IPS-18a (cell line): Measurements from ENCODE around the gene WBP1L.
A peak's percentile ranks its signal among the peaks of the same experiment; 100 is the strongest.
"Not testable (repeated sequence)": the region's sequence is repeated elsewhere in the genome, so short reads cannot be mapped to it uniquely, and the experiment has no call there.

Experiments
- H3K27ac ChIP-seq: one replicate; pipeline ENCODE4 v1.5.1; 2013; ENCODE audit warnings: low read length
- H3K27me3 ChIP-seq: one replicate; pipeline ENCODE4 v1.6.1; 2013; ENCODE audit warnings: mild to moderate bottlenecking, low read length; ENCODE audit not compliant: control insufficient read depth, insufficient read depth
- H3K36me3 ChIP-seq: one replicate; pipeline ENCODE4 v1.6.1; 2013; ENCODE audit warnings: low read depth, low read length; ENCODE audit not compliant: control insufficient read depth
- H3K4me1 ChIP-seq: one replicate; pipeline ENCODE4 v1.6.1; 2013; ENCODE audit warnings: low read depth, low read length; ENCODE audit not compliant: control insufficient read depth
- H3K4me3 ChIP-seq: one replicate; pipeline ENCODE4 v1.5.1; 2013; ENCODE audit warnings: low read length
- H3K9ac ChIP-seq: one replicate; pipeline ENCODE4 v1.6.1; 2013; ENCODE audit warnings: mild to moderate bottlenecking, low read length, moderate library complexity
- H3K9me3 ChIP-seq: one replicate; pipeline ENCODE4 v1.6.1; 2013; ENCODE audit warnings: low read depth, low read length; ENCODE audit not compliant: control insufficient read depth

WBP1L gene

DNA sequence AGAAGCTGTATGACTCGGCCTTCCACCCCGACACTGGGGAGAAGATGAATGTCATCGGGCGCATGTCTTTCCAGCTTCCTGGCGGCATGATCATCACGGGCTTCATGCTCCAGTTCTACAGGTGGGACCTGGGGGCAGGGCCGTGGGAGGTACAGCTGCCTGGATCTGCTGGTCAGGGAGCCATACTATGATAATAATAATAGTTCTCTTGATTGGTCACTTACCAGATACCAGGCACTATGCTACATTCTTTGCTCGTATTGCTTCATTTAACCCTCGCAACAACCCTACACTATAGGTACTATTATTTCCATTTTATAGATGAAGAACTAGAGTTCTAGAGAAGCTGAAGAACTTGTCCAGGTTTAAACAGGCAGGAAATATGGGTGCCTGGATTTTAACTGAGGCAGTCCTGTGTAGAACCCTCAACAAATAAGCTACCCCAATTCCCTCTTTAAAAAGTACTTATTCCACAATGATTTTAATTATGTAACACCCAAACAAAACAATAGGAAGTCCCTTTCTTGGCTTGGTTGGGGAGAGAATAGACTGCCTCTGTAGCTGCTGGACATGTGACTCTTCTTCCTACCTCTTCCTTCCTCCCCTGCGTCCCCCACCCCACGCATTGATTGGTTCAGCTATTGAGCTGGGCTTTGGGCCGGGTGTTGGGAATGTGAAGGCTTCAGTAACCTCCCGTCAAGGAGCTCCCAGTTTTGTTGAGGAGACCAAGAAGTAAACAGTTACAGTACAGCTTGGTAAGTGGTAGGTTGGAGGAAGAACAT lies 16.5 kb upstream of the WBP1L start:
- Histone ChIP-seq H3K4me3 (no peak overlapping the region), H3K9ac (no peak overlapping the region), H3K27me3 (no peaks in the 10 kb centered on the region), H3K4me1 (no peaks in the 10 kb centered on the region), H3K9me3 (no peaks in the 10 kb centered on the region), H3K36me3 (peaks cover 37% of the 10 kb centered on the region), H3K27ac (no peak overlapping the region)

DNA sequence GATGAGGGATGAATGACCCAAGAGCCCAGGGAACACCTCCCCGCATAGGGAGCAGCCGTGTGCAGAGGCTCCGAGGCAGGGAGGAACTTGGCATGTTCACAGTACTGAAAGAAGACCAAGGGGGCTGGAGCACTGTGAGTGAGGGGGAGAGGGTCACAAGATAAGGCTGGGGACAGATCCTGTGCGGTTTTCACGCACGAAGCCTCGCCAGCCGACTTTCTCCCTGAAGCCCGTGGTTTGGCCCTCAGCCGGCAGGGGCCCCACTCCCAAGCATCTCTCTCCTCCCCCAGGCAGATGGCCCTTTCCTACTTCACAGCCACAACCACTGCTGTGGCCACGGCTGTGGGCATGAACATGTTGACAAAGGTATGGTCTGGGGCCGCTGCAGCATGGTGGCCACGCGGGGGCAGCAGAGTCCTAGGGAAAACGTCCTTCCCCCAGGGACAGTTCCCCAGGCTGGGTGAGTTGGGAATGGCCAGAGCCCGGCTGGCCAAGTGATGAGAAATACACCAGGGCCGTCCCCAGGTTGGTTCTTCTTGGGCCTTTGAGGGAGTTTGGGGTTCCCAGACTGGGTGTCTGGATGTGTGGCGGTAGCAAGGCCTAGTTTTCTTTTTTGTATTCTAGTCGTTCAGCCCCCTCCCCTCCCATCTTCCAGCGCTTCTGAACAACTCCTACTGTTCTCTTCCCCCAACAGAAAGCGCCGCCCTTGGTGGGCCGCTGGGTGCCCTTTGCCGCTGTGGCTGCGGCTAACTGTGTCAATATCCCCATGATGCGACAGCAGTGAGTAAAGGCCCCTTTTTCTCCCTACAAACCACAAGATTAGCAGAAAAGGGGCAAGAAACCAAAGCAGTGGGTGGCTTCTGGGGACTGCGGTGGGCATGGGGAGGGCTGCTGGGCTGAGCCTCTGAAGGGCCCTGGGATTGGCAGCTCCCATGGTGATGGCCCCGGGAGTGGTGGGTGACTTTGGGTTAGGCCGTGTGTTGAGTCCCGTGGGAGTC lies 14.4 kb upstream of the WBP1L start:
- Histone ChIP-seq H3K27me3 (no peaks in the 10 kb centered on the region), H3K9ac (no peak overlapping the region), H3K4me1 (no peaks in the 10 kb centered on the region), H3K36me3 (peaks cover 54% of the 10 kb centered on the region), H3K9me3 (no peaks in the 10 kb centered on the region), H3K4me3 (no peak overlapping the region), H3K27ac (no peak overlapping the region)

DNA sequence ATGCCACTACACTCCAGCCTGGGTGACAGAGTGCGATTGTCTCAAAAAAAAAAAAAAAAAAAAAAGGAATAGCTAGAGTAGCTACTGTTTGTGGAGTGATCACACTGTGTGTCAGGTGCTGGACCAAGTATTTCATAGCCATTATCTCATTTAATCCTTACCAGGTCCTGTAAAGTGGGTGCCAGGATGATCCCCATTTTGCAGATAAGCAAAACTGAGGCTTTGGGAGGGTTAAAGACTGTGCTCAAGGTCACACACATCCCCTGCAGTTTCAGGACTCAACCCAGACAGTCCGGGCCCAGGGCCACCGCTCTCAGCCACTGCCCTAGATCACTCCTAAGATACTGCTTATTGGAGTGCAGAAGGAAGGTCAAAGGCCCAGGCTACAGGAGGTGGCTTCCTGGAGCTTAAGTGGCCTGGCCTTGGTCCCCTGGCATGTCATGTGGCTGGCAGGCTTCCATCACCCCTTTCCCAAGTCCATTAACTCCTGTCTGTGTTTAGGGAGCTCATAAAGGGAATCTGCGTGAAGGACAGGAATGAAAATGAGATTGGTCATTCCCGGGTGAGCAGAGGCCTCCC lies 12.4 kb upstream of the WBP1L start:
- no peaks in the 10 kb centered on the region for H3K27me3 ChIP-seq
- no peaks in the 10 kb centered on the region for H3K9me3 ChIP-seq
- peaks cover 62% of the 10 kb centered on the region for H3K36me3 ChIP-seq
- no peak overlapping the region for H3K9ac ChIP-seq
- H3K4me3 ChIP-seq, result no peak overlapping the region
- H3K4me1 ChIP-seq, result no peaks in the 10 kb centered on the region
- no peak overlapping the region for H3K27ac ChIP-seq

DNA sequence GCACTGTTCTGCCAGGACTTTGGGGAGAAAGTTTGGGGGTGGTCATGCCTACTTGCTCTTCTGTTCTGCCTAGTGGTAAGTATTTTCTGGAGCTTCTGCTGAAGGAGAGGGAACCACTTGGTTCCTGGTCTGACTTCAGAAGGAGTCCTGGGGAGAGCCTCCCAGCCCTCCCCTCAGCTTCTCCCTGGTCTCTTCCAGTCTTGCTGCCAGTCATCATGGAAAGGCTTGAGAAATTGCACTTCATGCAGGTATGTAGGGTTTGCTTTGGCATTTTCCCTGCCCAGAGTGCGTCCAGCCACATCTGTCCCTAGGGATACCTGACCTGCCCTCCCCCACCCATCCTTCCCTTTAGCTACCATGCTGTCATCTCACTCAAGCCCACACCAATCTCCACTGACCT lies 11.1 kb upstream of the WBP1L start:
- Histone ChIP-seq H3K9me3 (no peaks in the 10 kb centered on the region), H3K9ac (no peak overlapping the region), H3K27ac (no peak overlapping the region), H3K27me3 (no peaks in the 10 kb centered on the region), H3K36me3 (peaks cover 54% of the 10 kb centered on the region), H3K4me1 (no peaks in the 10 kb centered on the region), H3K4me3 (no peak overlapping the region)

DNA sequence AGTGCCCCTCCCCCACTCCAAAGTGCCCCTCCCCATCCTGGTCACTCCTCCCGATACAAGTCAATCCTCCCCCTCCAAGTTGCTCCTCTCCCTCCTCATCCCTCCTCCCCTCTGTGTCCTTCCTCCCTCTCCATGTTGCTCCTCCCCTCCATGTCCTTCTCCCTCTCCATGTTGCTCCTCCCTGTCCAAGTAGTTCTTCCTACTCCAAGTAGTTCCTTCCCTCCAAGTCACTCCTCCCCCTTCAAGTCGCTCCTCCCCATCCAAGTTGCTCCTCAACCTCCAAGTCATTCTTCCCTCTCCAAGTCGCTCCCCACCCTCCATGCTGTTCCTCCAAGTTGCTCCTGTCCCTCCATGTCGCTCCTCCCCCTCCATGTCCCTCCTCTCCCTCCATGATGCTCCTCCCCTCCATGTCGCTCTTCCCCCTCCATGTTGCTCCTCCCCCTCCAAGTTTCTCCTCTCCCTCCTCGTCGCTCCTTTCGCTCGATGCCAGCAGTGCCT lies 8.6 kb upstream of the WBP1L start:
- H3K9ac ChIP-seq, result no peak overlapping the region
- no peaks in the 10 kb centered on the region for H3K9me3 ChIP-seq
- no peaks in the 10 kb centered on the region for H3K27me3 ChIP-seq
- H3K4me1 ChIP-seq, result no peaks in the 10 kb centered on the region
- no peak overlapping the region for H3K27ac ChIP-seq
- H3K36me3 ChIP-seq, result peaks cover 50% of the 10 kb centered on the region
- H3K4me3 ChIP-seq, result no peak overlapping the region

DNA sequence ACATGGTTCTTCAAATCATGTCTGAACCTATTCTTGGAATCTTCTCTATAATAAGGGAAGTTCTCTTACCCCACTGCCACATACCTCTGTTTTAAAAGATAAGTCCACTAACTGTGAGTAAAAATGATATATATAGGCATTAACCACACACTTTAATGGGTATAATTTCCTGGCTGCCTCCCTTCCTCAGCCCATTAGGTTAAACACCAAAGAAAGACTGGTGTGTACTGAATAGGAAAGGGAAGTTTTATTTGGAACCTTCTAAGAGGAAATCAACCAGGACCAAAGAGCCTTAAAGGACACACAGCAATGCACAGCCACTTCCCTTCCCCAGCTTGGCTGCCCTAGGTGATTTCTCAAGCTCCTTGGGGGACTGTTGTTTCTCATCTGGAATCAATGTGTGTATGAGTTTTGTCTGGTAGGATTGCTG lies 5.0 kb upstream of the WBP1L start:
- Histone ChIP-seq H3K9ac (no peak overlapping the region), H3K4me1 (peaks cover 4% of the 10 kb centered on the region), H3K27me3 (no peaks in the 10 kb centered on the region), H3K4me3 (no peak overlapping the region), H3K27ac (no peak overlapping the region), H3K9me3 (no peaks in the 10 kb centered on the region), H3K36me3 (peaks cover 24% of the 10 kb centered on the region)

DNA sequence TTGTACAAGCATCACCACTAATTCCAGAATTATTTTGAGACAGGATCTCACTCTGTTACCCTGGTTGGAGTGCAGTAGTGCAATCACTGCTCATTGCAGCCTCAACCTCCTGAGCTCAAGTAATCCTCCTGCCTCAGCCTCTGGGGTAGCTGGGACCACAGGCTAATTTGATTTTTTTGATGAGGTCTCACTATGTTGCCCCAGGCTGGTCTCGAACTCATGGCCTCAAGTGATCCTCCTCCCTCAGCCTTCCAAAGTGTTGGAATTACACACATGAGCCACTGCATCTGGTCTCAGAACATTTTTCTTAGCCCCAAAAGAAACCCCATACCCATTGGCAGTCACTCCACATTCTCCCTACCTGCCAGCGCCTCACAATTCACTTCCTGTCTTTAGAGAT lies 3.5 kb upstream of the WBP1L start:
- H3K9me3 ChIP-seq, result no peaks in the 10 kb centered on the region
- H3K27me3 ChIP-seq, result no peaks in the 10 kb centered on the region
- H3K36me3 ChIP-seq, result peaks cover 15% of the 10 kb centered on the region
- H3K9ac ChIP-seq, result no peak overlapping the region
- H3K27ac ChIP-seq, result no peak overlapping the region
- peaks cover 4% of the 10 kb centered on the region for H3K4me1 ChIP-seq
- no peak overlapping the region for H3K4me3 ChIP-seq

DNA sequence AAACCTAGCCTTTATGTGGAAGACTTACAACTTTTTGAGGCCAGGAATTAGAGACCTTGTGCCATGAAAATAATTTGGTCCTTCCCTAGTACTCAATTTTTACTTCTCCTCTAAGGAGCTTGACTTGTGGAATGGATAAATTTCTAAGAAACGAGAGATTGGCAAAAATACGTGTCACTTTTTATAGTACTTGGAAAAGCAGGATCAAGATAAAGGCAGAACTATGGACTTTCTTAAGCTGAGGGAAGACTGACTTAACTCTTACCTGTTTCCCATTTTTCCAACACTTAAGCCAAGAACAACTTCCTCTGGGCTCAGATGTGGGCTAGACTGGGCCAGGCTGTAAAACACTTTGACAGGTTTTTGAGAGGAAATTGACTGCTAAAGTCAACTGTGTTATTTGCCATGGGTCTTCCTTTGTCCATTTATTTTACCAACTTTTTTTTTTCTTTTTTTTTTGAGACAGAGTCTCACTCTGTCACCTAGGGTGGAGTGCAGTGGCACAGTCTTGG lies 2.0 kb upstream of the WBP1L start:
- peaks cover 10% of the 10 kb centered on the region for H3K36me3 ChIP-seq
- H3K9me3 ChIP-seq, result no peaks in the 10 kb centered on the region
- no peak overlapping the region for H3K9ac ChIP-seq
- no peak overlapping the region for H3K27ac ChIP-seq
- H3K27me3 ChIP-seq, result no peaks in the 10 kb centered on the region
- H3K4me3 ChIP-seq, result no peak overlapping the region
- H3K4me1 ChIP-seq, result peaks cover 4% of the 10 kb centered on the region

DNA sequence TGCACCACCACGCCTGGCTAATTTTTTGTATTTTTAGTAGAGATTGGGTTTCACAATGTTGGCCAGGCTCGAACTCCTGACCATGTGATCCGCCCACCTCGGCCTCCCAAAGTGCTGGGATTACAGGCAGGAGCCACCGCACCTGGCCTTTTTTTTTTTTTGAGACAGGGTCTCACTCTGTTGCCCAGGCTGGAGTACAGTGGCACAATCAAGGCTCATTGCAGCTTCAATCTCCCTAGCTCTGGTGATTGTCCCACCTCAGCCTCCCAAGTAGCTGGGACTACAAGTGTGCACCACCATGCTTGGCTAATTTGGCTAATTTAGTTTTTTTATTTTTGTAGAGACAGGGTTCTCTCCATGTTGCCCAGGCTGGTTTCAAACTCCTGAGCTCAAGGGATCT lies 1.4 kb upstream of the WBP1L start:
- not testable (repeated sequence) for H3K27ac ChIP-seq, H3K9me3 ChIP-seq, H3K27me3 ChIP-seq, H3K4me1 ChIP-seq, H3K36me3 ChIP-seq, H3K4me3 ChIP-seq, H3K9ac ChIP-seq

DNA sequence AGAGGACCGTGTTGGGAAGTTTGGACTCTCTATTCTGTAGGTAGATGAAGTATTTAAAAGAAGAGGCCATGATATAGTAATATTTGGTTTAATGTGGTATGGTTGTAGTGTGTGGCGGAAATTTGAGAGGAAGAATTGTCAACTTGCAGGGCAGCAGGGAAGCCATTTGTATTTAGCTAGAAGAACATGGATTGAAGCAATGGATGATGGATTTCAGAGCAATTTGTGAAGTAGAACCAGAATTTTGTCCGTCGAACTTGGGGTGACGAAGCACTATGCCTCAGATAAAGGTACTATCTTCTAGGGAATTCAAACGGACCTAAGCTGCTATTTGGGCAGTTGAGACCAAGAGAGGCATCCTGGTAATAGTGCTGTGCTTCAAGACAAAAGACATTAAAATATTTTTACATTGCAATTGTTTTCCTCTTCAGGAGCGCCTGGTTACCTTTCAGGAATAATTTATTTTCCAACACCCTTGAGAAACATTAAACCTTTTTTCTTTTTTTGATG lies 615 bp upstream of the WBP1L start:
- Histone ChIP-seq H3K36me3 (peaks cover 4% of the 10 kb centered on the region), H3K9ac (no peak overlapping the region), H3K27ac (no peak overlapping the region), H3K9me3 (no peaks in the 10 kb centered on the region), H3K4me3 (peak overlapping the region; percentile 42), H3K27me3 (no peaks in the 10 kb centered on the region), H3K4me1 (peaks cover 4% of the 10 kb centered on the region)
